ENCODE data around the gene NUP50.

- TF ChIP-seq, protein P1, sequence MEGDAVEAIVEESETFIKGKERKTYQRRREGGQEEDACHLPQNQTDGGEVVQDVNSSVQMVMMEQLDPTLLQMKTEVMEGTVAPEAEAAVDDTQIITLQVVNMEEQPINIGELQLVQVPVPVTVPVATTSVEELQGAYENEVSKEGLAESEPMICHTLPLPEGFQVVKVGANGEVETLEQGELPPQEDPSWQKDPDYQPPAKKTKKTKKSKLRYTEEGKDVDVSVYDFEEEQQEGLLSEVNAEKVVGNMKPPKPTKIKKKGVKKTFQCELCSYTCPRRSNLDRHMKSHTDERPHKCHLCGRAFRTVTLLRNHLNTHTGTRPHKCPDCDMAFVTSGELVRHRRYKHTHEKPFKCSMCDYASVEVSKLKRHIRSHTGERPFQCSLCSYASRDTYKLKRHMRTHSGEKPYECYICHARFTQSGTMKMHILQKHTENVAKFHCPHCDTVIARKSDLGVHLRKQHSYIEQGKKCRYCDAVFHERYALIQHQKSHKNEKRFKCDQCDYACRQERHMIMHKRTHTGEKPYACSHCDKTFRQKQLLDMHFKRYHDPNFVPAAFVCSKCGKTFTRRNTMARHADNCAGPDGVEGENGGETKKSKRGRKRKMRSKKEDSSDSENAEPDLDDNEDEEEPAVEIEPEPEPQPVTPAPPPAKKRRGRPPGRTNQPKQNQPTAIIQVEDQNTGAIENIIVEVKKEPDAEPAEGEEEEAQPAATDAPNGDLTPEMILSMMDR (IDR thresholded peaks at IDR 0.05), result no peak
- TF ChIP-seq POLR2A (IDR thresholded peaks at IDR 0.05) (no peak), POLR2AphosphoS5 (IDR thresholded peaks at IDR 0.05; ENCODE audit: insufficient read depth in 1 of 2, low read depth in 1 of 2) (no peak)
Observed at GRCh38 chr22:45227645-45228400, 64.1 kb downstream of the NUP50 start.

All from vagina (tissue), 2 donors.